Left colon (tissue), 2 donors: ENCODE results near the gene RRBP1. TPM values are rescaled to one million over a fixed set of nuclear protein-coding genes. Genes with fewer than 3 reads are reported as not detected.

Source experiments
- ATAC-seq: fragments of 200-7000 bp; cut with Tn5 transposase; one replicate; pipeline ENCODE4 v1.9.1; 2020; ENCODE audit warnings: mild to moderate bottlenecking, moderate library complexity
- DNase-seq, 2 donors: peaks; one replicate each; pipeline ENCODE4 v3.0.0-alpha.2; 2020
- intact Hi-C, 2 donors: fragments of 100-400 bp; cut with DNase I in 1 of 2; cut with micrococcal nuclease in 1 of 2; formaldehyde crosslinking; loops; one replicate each; pipeline versions ENCODE4 v1.11.2 to v1.14.0; 2022; cut with DNase I, micrococcal nuclease
- total RNA-seq, 2 donors: library from RNA; stranded (reverse); fragmentation: NEBNext Ultra II Directional; extraction: Animal tissue kit (Norgen Biotek cat#: 25700); gene quantifications; one replicate each; pipeline ENCODE4 v1.2.1, GENCODE V29; 2021
- donor health status: DM: no; HTN: no; CAD: no.
- donor health status: DM: yes; HTN: yes; CAD: no.

The RRBP1 gene
- total RNA-seq, 2 donors from 2014 or later = 357 to 460 TPM

GRCh38 chr20:17655865-17656479 lies 26.1 kb downstream of the RRBP1 start:
- ATAC-seq (no peak), DNase-seq (no peak)
- intact Hi-C loops = no loop called here

- intact Hi-C loops = no loop called here
- no peak for ATAC-seq
- peak in 1 of 2 donors; percentile 10 for DNase-seq
Measured at GRCh38 chr20:17655286-17655651, 26.8 kb downstream of the RRBP1 start.

- DNase-seq (peak; percentile 23 to 61), ATAC-seq (no peak)
- intact Hi-C loops = no loop called here
Measured at GRCh38 chr20:17654649-17655285, 27.3 kb downstream of the RRBP1 start.

- intact Hi-C loops = no loop called here
- peak in 1 of 2 donors; percentile 10 for DNase-seq
- no peak for ATAC-seq
Measured at GRCh38 chr20:17653835-17654648, 28.0 kb downstream of the RRBP1 start.

GRCh38 chr20:17652411-17652810 lies 29.6 kb downstream of the RRBP1 start:
- intact Hi-C loops = no loop called here
- ATAC-seq (no peak), DNase-seq (peak in 1 of 2 donors; percentile 21)

- peak in 1 of 2 donors; percentile 31 for DNase-seq
- peak; percentile 34 for ATAC-seq
- intact Hi-C loops = no loop called here
Measured at GRCh38 chr20:17651760-17652388, 30.2 kb downstream of the RRBP1 start.

- DNase-seq = peak in 1 of 2 donors; percentile 8
- ATAC-seq = no peak
Measured at GRCh38 chr20:17651129-17651759, 30.8 kb downstream of the RRBP1 start.

GRCh38 chr20:17650301-17651128 lies 31.5 kb downstream of the RRBP1 start:
- intact Hi-C loops = no loop called here
- no peak for ATAC-seq
- peak in 1 of 2 donors; percentile 25 for DNase-seq

More at GRCh38 chr20:17651129-17651759, 30.8 kb downstream of the RRBP1 start:
- intact Hi-C loops = no loop called here

GRCh38 chr20:17648791-17649730 lies 33.0 kb downstream of the RRBP1 start:
- ATAC-seq = peak; percentile 68
- intact Hi-C loops = no loop called here
- DNase-seq = peak; percentile 63 to 71

GRCh38 chr20:17648315-17648646 lies 33.8 kb downstream of the RRBP1 start:
- DNase-seq (peak in 1 of 2 donors; percentile 27), ATAC-seq (no peak)
- intact Hi-C loops = no loop called here

- peak in 1 of 2 donors; percentile 22 for DNase-seq
- ATAC-seq = no peak
- intact Hi-C loops = no loop called here
Measured at GRCh38 chr20:17647391-17648314, 34.4 kb downstream of the RRBP1 start.

- ATAC-seq = peak; percentile 12
- intact Hi-C loops = no loop called here
- peak in 1 of 2 donors; percentile 35 for DNase-seq
Measured at GRCh38 chr20:17646961-17647301, 35.1 kb downstream of the RRBP1 start.

- peak in 1 of 2 donors; percentile 23 for DNase-seq
- no peak for ATAC-seq
- intact Hi-C loops = no loop called here
Measured at GRCh38 chr20:17646209-17646960, 35.7 kb downstream of the RRBP1 start.

- peak in 1 of 2 donors; percentile 23 for DNase-seq
- no peak for ATAC-seq
- intact Hi-C loops = no loop called here
Measured at GRCh38 chr20:17645546-17646208, 36.4 kb downstream of the RRBP1 start.

- ATAC-seq (no peak), DNase-seq (no peak)
- intact Hi-C loops = no loop called here
Measured at GRCh38 chr20:17645010-17645409, 37.0 kb downstream of the RRBP1 start.
